PC-3 (cell line): ENCODE results near the gene CABCOCO1.

Experiments
- EZH2 ChIP-seq: fragments of 300-600 bp; sonication (generic); IDR thresholded peaks from one replicate; pipeline ENCODE4 v1.6.1; 2017; ENCODE audit warnings: antibody characterized with exemption, mild to moderate bottlenecking, low read length; ENCODE audit not compliant: unreplicated experiment
- EZH2phosphoT487 ChIP-seq: fragments of 300-600 bp; sonication (generic); IDR thresholded peaks from 2 replicates; pipeline ENCODE4 v1.6.1; 2018; ENCODE audit warnings: mild to moderate bottlenecking, antibody characterized with exemption, low read length, borderline replicate concordance
- TF ChIP-seq, protein P1 (sequence below): fragments of 300-600 bp; sonication (generic); conservative IDR thresholded peaks from 2 replicates; pipeline ENCODE4 v1.5.1; 2017; ENCODE audit warnings: antibody characterized with exemption, low read depth, mild to moderate bottlenecking, low read length

DNA sequence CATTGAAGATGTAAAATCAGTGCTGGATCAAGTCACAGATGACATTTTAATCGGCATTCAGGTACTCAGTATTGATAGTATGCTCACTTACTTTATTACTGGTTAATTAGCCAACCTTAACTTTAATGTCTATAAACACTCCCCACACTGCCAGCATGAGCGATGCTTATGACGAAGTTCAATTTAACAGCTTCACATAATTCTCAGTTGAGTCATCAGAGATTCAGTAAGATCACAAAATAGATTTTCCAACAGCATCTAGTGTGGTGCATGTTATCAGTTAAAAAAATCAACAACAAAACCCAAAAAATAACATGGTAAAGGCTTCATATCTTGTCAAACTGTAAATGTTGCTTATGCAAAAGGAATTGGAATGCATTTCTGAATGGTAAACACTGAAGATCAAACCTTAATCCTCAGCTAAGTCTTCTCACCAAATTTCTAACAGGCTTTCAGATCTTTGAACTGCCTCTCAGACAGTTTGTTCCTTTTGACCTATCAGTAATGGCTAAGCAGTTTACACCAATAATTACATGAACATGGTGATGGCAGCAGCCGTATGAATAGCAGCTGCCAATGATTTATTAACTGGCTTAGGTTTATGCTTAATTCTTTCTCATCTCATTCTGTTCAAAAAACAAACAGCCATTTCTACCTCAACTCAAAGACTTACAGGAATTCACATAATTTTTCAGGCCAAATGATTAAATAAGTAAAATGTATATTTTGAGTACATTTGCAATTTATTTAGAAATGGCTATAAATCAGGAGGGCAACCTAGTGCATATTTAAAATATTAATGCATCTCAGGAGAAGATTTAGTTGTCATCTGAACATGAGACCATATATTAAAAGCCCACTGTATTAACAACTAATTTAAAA lies 98.5 kb downstream of the CABCOCO1 start:
- TF ChIP-seq, protein P1, sequence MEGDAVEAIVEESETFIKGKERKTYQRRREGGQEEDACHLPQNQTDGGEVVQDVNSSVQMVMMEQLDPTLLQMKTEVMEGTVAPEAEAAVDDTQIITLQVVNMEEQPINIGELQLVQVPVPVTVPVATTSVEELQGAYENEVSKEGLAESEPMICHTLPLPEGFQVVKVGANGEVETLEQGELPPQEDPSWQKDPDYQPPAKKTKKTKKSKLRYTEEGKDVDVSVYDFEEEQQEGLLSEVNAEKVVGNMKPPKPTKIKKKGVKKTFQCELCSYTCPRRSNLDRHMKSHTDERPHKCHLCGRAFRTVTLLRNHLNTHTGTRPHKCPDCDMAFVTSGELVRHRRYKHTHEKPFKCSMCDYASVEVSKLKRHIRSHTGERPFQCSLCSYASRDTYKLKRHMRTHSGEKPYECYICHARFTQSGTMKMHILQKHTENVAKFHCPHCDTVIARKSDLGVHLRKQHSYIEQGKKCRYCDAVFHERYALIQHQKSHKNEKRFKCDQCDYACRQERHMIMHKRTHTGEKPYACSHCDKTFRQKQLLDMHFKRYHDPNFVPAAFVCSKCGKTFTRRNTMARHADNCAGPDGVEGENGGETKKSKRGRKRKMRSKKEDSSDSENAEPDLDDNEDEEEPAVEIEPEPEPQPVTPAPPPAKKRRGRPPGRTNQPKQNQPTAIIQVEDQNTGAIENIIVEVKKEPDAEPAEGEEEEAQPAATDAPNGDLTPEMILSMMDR: no peak
- TF ChIP-seq EZH2 (no peak), EZH2phosphoT487 (no peak)
